ENCODE results near the gene LYZL1.
"Not testable (repeated sequence)": the region's sequence is repeated elsewhere in the genome, so short reads cannot be mapped to it uniquely, and the experiment has no call there.

LYZL1 gene

GRCh38 chr10:29345910-29346209 lies 57.0 kb downstream of the LYZL1 start:
- H3K27me3 ChIP-seq (ENCODE audit: control insufficient read depth, insufficient read depth, low read length), result peaks cover 3% of the 10 kb centered on the region
- H3K4me3 ChIP-seq (ENCODE audit: low read length), result no peak overlapping the region
- H3K9me3 ChIP-seq (ENCODE audit: control insufficient read depth, low read length), result no peaks in the 10 kb centered on the region
- H3K36me3 ChIP-seq (ENCODE audit: control insufficient read depth, insufficient read depth, low read length), result no peaks in the 10 kb centered on the region
- H3K9ac ChIP-seq (ENCODE audit: low read length), result no peak overlapping the region
- H3K4me1 ChIP-seq (ENCODE audit: control insufficient read depth, insufficient read depth, low read length), result no peaks in the 10 kb centered on the region

DNA sequence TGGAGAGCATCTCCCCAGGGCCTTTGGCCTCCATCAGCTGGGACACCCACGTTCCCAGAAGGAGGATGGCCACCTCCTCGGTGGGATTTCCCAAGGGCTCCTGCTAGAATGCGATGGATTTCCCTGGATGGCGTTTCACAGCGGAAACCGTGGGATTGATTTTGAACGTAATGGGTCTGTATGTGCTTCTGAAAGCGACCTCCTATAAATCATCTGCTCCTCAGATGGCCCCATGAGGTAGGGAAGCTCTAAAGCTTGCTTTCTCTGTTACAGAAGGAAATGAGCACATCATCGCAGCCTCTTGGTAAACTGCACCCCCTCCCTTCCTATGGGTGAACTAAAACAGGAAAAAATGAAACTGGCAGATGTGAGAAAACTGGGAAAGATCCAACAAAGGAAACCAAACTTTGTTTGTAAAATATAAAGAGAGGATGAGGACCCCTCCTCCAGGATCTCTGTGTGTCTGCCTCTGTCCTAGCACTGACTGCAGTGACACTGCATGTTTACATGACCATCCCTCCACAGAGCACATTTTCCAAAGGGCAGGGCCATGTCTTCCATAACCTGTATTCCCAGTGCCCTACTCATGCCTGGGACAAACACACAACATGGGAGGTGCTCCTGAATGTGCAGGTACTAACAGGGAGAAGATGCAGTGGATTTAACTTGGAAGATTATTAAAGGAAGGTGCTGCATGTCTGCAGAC lies 57.6 kb downstream of the LYZL1 start:
- H3K27me3 ChIP-seq (ENCODE audit: control insufficient read depth, insufficient read depth, low read length), result peaks cover 3% of the 10 kb centered on the region
- H3K9me3 ChIP-seq (ENCODE audit: control insufficient read depth, low read length), result no peaks in the 10 kb centered on the region
- H3K9ac ChIP-seq (ENCODE audit: low read length), result no peak overlapping the region
- no peaks in the 10 kb centered on the region for H3K36me3 ChIP-seq (ENCODE audit: control insufficient read depth, insufficient read depth, low read length)
- H3K4me3 ChIP-seq (ENCODE audit: low read length), result no peak overlapping the region
- H3K4me1 ChIP-seq (ENCODE audit: control insufficient read depth, insufficient read depth, low read length), result no peaks in the 10 kb centered on the region

GRCh38 chr10:29348836-29349235 lies 60.0 kb downstream of the LYZL1 start:
- H3K9me3 ChIP-seq (ENCODE audit: control insufficient read depth, low read length), result no peaks in the 10 kb centered on the region
- no peak overlapping the region for H3K4me3 ChIP-seq (ENCODE audit: low read length)
- no peaks in the 10 kb centered on the region for H3K36me3 ChIP-seq (ENCODE audit: control insufficient read depth, insufficient read depth, low read length)
- no peak overlapping the region for H3K9ac ChIP-seq (ENCODE audit: low read length)
- peaks cover 3% of the 10 kb centered on the region for H3K27me3 ChIP-seq (ENCODE audit: control insufficient read depth, insufficient read depth, low read length)
- H3K4me1 ChIP-seq (ENCODE audit: control insufficient read depth, insufficient read depth, low read length), result no peaks in the 10 kb centered on the region

- no peak overlapping the region for H3K9ac ChIP-seq (ENCODE audit: low read length)
- H3K4me3 ChIP-seq (ENCODE audit: low read length), result no peak overlapping the region
- H3K36me3 ChIP-seq (ENCODE audit: control insufficient read depth, insufficient read depth, low read length), result no peaks in the 10 kb centered on the region
- H3K27me3 ChIP-seq (ENCODE audit: control insufficient read depth, insufficient read depth, low read length), result peaks cover under 1% of the 10 kb centered on the region
- no peaks in the 10 kb centered on the region for H3K9me3 ChIP-seq (ENCODE audit: control insufficient read depth, low read length)
- peaks cover 6% of the 10 kb centered on the region for H3K4me1 ChIP-seq (ENCODE audit: control insufficient read depth, insufficient read depth, low read length)
These were observed 64.4 kb downstream of the LYZL1 start for GRCh38 chr10:29353305-29353704.

DNA sequence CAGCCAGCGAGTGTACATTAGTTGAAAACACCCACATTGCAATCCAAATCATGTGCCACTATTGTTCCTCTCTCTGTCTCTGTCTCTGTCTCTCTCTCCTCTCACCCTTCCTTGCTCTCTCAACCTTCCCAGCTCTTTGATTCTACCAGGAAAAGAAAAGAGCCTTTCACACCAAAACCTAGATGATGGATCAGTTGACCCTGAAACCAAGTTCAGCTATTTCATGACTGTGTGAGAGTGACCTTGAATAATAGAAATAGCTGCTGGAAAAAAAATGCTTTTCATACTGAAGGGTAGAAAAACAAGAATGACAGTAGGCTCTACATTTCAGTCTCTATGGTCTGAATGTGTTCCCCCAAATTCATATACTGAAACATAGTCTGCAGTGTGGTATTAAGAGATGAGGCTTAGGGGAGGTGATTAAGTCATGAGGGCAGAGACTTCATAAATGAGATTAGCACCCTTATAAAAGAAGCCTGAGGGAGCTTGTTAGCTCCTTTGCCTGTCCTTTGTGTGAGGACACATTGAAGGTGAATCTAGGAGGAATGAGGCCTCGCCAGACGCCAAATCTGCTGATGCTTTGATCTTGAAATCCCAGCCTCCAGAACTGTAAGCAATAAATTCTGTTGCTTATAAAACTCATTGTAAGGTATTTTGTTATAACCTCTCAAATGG lies 65.2 kb downstream of the LYZL1 start:
- H3K36me3 ChIP-seq (ENCODE audit: control insufficient read depth, insufficient read depth, low read length), result no peaks in the 10 kb centered on the region
- no peaks in the 10 kb centered on the region for H3K9me3 ChIP-seq (ENCODE audit: control insufficient read depth, low read length)
- H3K27me3 ChIP-seq (ENCODE audit: control insufficient read depth, insufficient read depth, low read length), result no peaks in the 10 kb centered on the region
- no peak overlapping the region for H3K9ac ChIP-seq (ENCODE audit: low read length)
- no peak overlapping the region for H3K4me3 ChIP-seq (ENCODE audit: low read length)
- H3K4me1 ChIP-seq (ENCODE audit: control insufficient read depth, insufficient read depth, low read length), result peaks cover 9% of the 10 kb centered on the region

DNA sequence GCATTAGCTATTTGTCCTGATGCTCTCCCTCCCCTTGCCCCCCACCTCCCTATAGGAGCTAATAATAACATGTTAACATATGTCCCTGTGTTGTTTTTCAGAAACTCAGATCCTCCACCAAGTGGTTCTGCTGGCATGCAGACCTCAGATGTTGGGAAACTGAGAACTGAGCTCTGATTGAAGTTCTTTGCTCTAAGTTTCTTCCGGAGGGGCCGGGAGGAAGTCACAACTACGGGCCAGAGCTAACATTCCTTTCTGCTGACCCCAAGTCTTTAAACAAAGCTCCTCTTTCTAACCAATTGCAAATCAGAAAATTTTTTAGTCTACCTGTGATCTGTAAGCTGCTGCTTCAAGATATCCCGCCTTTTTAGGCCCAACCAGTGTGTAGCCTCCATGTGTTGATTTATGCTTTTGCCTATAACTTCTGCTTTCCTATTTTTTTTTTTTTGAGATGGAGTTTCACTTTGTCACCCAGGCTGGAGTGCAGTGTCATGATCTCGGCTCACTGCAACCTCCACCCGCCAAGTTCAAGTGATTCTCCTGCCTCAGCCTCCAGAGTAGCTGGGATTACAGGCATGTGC lies 66.6 kb downstream of the LYZL1 start:
- Histone ChIP-seq H3K27me3 (ENCODE audit: control insufficient read depth, insufficient read depth, low read length) (no peaks in the 10 kb centered on the region), H3K9me3 (ENCODE audit: control insufficient read depth, low read length) (no peaks in the 10 kb centered on the region), H3K4me1 (ENCODE audit: control insufficient read depth, insufficient read depth, low read length) (peaks cover 9% of the 10 kb centered on the region), H3K9ac (ENCODE audit: low read length) (no peak overlapping the region), H3K4me3 (ENCODE audit: low read length) (no peak overlapping the region), H3K36me3 (ENCODE audit: control insufficient read depth, insufficient read depth, low read length) (no peaks in the 10 kb centered on the region)

DNA sequence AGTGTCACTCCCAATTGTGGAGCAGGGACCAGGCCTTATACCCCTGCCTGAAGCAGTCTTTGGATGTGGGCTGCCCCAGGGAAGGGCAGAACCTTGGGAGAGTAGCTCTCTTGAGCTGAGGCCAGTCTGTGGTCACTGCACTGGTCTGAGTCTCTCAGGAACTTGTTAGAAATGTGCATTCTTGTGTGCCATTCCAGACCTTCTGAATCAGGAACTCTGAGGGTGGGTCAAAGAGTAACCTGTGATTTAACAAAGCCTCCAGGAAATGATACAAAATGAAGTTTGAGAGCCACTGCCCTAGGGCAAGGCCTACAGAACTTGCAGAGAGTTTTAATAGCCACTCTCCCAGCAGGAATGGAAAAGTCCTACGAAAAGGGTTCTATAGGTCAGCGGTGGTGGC lies 68.1 kb downstream of the LYZL1 start:
- H3K9me3 ChIP-seq (ENCODE audit: control insufficient read depth, low read length), result no peaks in the 10 kb centered on the region
- H3K36me3 ChIP-seq (ENCODE audit: control insufficient read depth, insufficient read depth, low read length), result no peaks in the 10 kb centered on the region

GRCh38 chr10:29358010-29358616 lies 69.2 kb downstream of the LYZL1 start:
- Histone ChIP-seq H3K4me3 (ENCODE audit: low read length) (no peak overlapping the region), H3K36me3 (ENCODE audit: control insufficient read depth, insufficient read depth, low read length) (no peaks in the 10 kb centered on the region), H3K4me1 (ENCODE audit: control insufficient read depth, insufficient read depth, low read length) (peaks cover 9% of the 10 kb centered on the region)

More for the DNA sequence above, 68.1 kb downstream of the LYZL1 start:
- Histone ChIP-seq H3K27me3 (ENCODE audit: control insufficient read depth, insufficient read depth, low read length) (no peaks in the 10 kb centered on the region), H3K4me1 (ENCODE audit: control insufficient read depth, insufficient read depth, low read length) (peaks cover 9% of the 10 kb centered on the region), H3K9ac (ENCODE audit: low read length) (no peak overlapping the region), H3K4me3 (ENCODE audit: low read length) (no peak overlapping the region)

DNA sequence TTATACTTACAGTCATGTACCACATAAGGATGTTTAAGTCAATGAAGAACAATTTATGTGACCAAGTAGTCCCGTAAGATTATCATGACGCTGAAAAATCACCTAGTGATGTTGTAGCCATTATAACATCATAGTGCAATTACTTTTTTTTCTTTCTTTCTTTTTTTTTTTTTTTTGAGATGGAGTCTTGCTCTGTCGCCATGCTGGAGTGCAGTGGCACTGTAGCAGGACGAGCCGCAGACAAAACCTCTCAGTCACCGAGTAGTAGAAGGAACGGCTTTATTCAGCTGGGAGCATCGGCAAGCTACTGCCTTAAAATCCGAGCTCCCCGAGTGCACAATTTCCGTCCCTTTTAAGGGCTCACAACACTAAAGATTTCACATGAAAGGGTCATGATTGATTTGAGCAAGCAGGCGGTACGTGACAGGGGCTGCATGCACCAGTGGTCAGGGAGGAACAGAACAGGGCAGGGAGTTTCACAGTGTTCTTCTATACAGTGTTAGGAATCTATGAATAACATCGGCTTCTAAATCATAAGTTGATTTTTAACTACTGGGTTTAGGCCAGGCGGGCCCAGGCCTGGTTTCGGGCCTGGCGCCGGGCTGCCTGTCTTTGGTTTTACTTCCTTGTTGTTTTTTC lies 71.5 kb downstream of the LYZL1 start:
- H3K9ac ChIP-seq (ENCODE audit: low read length); H3K9me3 ChIP-seq (ENCODE audit: control insufficient read depth, low read length); H3K27me3 ChIP-seq (ENCODE audit: control insufficient read depth, insufficient read depth, low read length); H3K4me3 ChIP-seq (ENCODE audit: low read length); H3K4me1 ChIP-seq (ENCODE audit: control insufficient read depth, insufficient read depth, low read length); H3K36me3 ChIP-seq (ENCODE audit: control insufficient read depth, insufficient read depth, low read length): not testable (repeated sequence)

More at GRCh38 chr10:29358010-29358616, 69.2 kb downstream of the LYZL1 start:
- no peak overlapping the region for H3K9ac ChIP-seq (ENCODE audit: low read length)
- no peaks in the 10 kb centered on the region for H3K9me3 ChIP-seq (ENCODE audit: control insufficient read depth, low read length)
- H3K27me3 ChIP-seq (ENCODE audit: control insufficient read depth, insufficient read depth, low read length), result no peaks in the 10 kb centered on the region

All from mucosa of stomach (tissue), 1 donor.